Upper lobe of right lung (tissue), 1 donor: ENCODE results near the gene CDK18. TPM values are rescaled to one million over a fixed set of nuclear protein-coding genes. Genes with fewer than 3 reads are reported as not detected.
A peak's percentile ranks its signal among the peaks of the same experiment; 100 is the strongest.

ENCODE experiments used
- ATAC-seq: fragments of 200-7000 bp; cut with Tn5 transposase; one replicate; pipeline ENCODE4 v1.9.1; 2020; ENCODE audit warnings: mild to moderate bottlenecking, moderate library complexity
- DNase-seq: peaks from one replicate; pipeline ENCODE4 v3.0.0-alpha.2; 2020
- H3K27ac ChIP-seq: fragments of 200-600 bp; one replicate; pipeline ENCODE4 v1.8.0; 2022
- H3K27me3 ChIP-seq: fragments of 200-600 bp; one replicate; pipeline ENCODE4 v1.8.0; 2022; ENCODE audit warnings: mild to moderate bottlenecking
- H3K36me3 ChIP-seq: fragments of 200-600 bp; one replicate; pipeline ENCODE4 v1.8.0; 2022
- H3K4me1 ChIP-seq: fragments of 200-600 bp; one replicate; pipeline ENCODE4 v1.8.0; 2022
- H3K4me3 ChIP-seq: fragments of 200-600 bp; one replicate; pipeline ENCODE4 v1.8.0; 2022; ENCODE audit warnings: mild to moderate bottlenecking
- H3K9me3 ChIP-seq: fragments of 200-600 bp; one replicate; pipeline ENCODE4 v1.8.0; 2022
- CTCF ChIP-seq: fragments of 200-600 bp; IDR thresholded peaks from one replicate; pipeline ENCODE4 v1.8.0; 2022; ENCODE audit warnings: antibody characterized with exemption
- intact Hi-C: fragments of 100-400 bp; cut with DNase I; formaldehyde crosslinking; loops from one replicate; pipeline ENCODE4 v1.11.0; 2022
- total RNA-seq: library from RNA; stranded (reverse); fragmentation: NEBNext Ultra II Directional; extraction: Animal tissue kit (Norgen Biotek cat#: 25700); gene quantifications from one replicate; pipeline ENCODE4 v1.2.1, GENCODE V29; 2021
- donor health status: DM: no; HTN: yes; CAD: no; lungs with severe emphysema.

CDK18 gene
- total RNA-seq, 1 donor from 2014 or later, result 31.6 TPM

GRCh38 chr1:205502992-205503391 is 1.5 kb upstream of the CDK18 start:
- no peaks in the 10 kb centered on the region for H3K36me3 ChIP-seq
- ATAC-seq (no peak), DNase-seq (no peak)
- TF ChIP-seq CTCF, result no peak
- no peaks in the 10 kb centered on the region for H3K9me3 ChIP-seq
- peaks cover 16% of the 10 kb centered on the region for H3K4me1 ChIP-seq
- H3K27me3 ChIP-seq, result no peaks in the 10 kb centered on the region
- intact Hi-C loops, result no loop called here
- H3K4me3 ChIP-seq, result no peak overlapping the region
- no peak overlapping the region for H3K27ac ChIP-seq

DNA sequence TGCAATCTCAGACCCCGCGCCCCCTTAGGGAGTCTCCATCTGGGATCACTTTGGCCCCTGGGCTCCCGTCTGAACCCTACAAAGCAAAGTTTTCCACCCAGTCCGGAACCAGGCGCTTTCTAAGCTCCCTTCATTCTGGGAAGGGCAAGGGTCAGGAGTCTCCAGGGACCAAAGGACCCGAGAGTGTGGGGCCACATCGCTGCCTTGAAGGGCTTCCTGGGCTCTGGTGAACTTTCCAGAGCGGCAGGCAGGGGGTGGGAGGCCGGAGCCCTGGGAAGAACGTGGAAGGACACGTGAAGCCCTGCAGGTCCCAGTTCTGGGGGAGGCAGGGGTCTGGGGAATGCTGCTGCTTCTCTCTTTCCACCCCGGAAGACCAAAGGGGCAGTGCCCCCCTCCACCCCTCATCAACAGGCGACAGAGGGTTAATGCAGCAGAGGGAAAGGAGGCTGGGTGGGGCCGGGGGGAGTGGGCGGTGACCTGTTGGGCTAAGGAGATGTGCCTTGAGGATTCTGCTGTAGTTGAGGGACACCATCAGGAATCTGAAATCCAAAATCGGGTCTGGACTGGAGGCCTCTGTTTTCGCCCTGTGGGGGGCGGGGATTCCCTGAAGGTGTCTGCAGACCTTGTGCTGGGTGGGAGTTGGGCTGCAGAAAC is 734 bp downstream of the CDK18 start:
- DNase-seq (no peak), ATAC-seq (peak; percentile 2)
- H3K4me1 ChIP-seq, result peaks cover 16% of the 10 kb centered on the region
- H3K9me3 ChIP-seq, result no peaks in the 10 kb centered on the region
- no peaks in the 10 kb centered on the region for H3K36me3 ChIP-seq
- no peak for TF ChIP-seq CTCF
- peak overlapping the region; percentile 77 for H3K27ac ChIP-seq
- H3K4me3 ChIP-seq, result peak overlapping the region; percentile 74
- intact Hi-C loops, result no loop called here
- H3K27me3 ChIP-seq, result no peaks in the 10 kb centered on the region

DNA sequence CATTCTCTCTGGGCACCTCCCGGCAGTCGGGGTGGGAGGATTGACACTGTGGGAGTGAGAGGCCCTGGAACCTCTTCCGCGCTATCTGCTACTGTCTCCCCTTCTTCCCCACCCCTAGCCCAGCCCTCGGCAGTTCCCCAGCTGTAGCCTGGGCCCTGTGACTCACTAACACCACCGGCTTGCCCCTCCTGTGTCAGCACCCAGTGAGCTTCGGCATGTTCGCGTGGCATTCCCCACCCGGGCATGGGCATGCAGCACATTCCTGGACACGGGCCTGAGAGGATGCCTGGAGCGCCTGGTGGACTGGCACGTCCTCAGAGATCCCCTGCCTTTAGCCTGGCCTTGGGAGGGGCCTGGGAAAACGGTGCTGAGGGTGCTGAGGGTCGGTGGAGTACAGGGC is 1.3 kb downstream of the CDK18 start:
- no peak for TF ChIP-seq CTCF
- peak overlapping the region; percentile 74 for H3K4me3 ChIP-seq
- intact Hi-C loops, result no loop called here

GRCh38 chr1:205506409-205507200 is 2.1 kb downstream of the CDK18 start:
- intact Hi-C loops, result no loop called here
- ATAC-seq, result no peak
- peaks cover 17% of the 10 kb centered on the region for H3K4me1 ChIP-seq
- H3K27ac ChIP-seq, result no peak overlapping the region
- no peaks in the 10 kb centered on the region for H3K9me3 ChIP-seq
- no peak for TF ChIP-seq CTCF
- no peak overlapping the region for H3K4me3 ChIP-seq
- H3K36me3 ChIP-seq, result no peaks in the 10 kb centered on the region
- DNase-seq, result no peak
- H3K27me3 ChIP-seq, result no peaks in the 10 kb centered on the region

More for the DNA sequence above, 1.3 kb downstream of the CDK18 start:
- Histone ChIP-seq H3K4me1 (peaks cover 16% of the 10 kb centered on the region), H3K27me3 (no peaks in the 10 kb centered on the region), H3K9me3 (no peaks in the 10 kb centered on the region), H3K27ac (peak overlapping the region; percentile 77), H3K36me3 (no peaks in the 10 kb centered on the region)
- DNase-seq (peak; percentile 78), ATAC-seq (peak; percentile 56)

GRCh38 chr1:205508227-205508714 is 3.8 kb downstream of the CDK18 start:
- no peak overlapping the region for H3K4me3 ChIP-seq
- TF ChIP-seq CTCF, result no peak
- H3K27ac ChIP-seq, result no peak overlapping the region
- DNase-seq (no peak), ATAC-seq (no peak)
- no peaks in the 10 kb centered on the region for H3K27me3 ChIP-seq
- peaks cover 21% of the 10 kb centered on the region for H3K4me1 ChIP-seq
- intact Hi-C loops, result no loop called here
- no peaks in the 10 kb centered on the region for H3K9me3 ChIP-seq
- no peaks in the 10 kb centered on the region for H3K36me3 ChIP-seq
